Measurements from ENCODE around the gene SRPX2. TPM values are rescaled to one million over a fixed set of nuclear protein-coding genes. Genes with fewer than 3 reads are reported as not detected.

Gene SRPX2
- total RNA-seq, 1 experiment from 2014 or later, result 2.4 TPM

GRCh38 chrX:100710816-100711215, 66.8 kb downstream of the SRPX2 start:
- no TSS peak for BruUV-seq (replicated peaks)
- TF ChIP-seq SRF (IDR thresholded peaks at IDR 0.05; ENCODE audit: low read depth), result no peak
- TF ChIP-seq REST (IDR thresholded peaks at IDR 0.05; ENCODE audit: low read depth), result no peak
- TF ChIP-seq CBX3 (IDR thresholded peaks at IDR 0.05; ENCODE audit: low read depth), result no peak
- TF ChIP-seq ZBTB33 (IDR thresholded peaks at IDR 0.05; ENCODE audit: extremely low read depth, insufficient replicate concordance, low read length), result no peak
- no peak for TF ChIP-seq ZFX (IDR thresholded peaks at IDR 0.05)
- TF ChIP-seq SIN3A (IDR thresholded peaks at IDR 0.05; ENCODE audit: low read depth), result no peak
- TF ChIP-seq YY1 (IDR thresholded peaks at IDR 0.05; ENCODE audit: extremely low read depth, insufficient replicate concordance, low read depth, low read length), result no peak
- no peaks in the 10 kb centered on the region for H4K20me1 ChIP-seq (ENCODE audit: insufficient read depth)
- RAD21 ChIA-PET (ENCODE audit: low non-redundant PET in 1 of 2, low total read pairs in 2 of 2, uncharacterized antibody in 2 of 2, unreplicated experiment in 2 of 2), result no interaction called here
- no peaks in the 10 kb centered on the region for H3K4me1 ChIP-seq (ENCODE audit: control insufficient read depth in 1 of 2, insufficient read depth in 2 of 2, low read length in 2 of 2)
- H3K4me3 ChIP-seq (replicated peaks in 1 of 2; ENCODE audit: low read depth in 1 of 2, low read length in 2 of 2), result no peak overlapping the region
- H2AFZ ChIP-seq (ENCODE audit: low read depth, low read length, poor library complexity, severe bottlenecking), result no peak overlapping the region
- H3K27me3 ChIP-seq (ENCODE audit: insufficient read depth, low read length), result no peaks in the 10 kb centered on the region
- CTCF ChIA-PET, result no interaction called here
- ATAC-seq, result no peak
- POLR2A ChIA-PET, result no interaction called here
- DNase-seq (ENCODE audit: low read depth, low spot score), result no peak
- H3K27ac ChIP-seq (ENCODE audit: low read depth, low read length), result no peak overlapping the region
- intact Hi-C loops (cut with micrococcal nuclease), result no loop called here
- H3K9me3 ChIP-seq (ENCODE audit: control insufficient read depth in 1 of 2, insufficient read depth in 1 of 2, low read depth in 1 of 2, low read length in 2 of 2), result no peaks in the 10 kb centered on the region
- H3K36me3 ChIP-seq (ENCODE audit: control insufficient read depth in 1 of 2, insufficient read depth in 2 of 2, low read length in 2 of 2), result no peaks in the 10 kb centered on the region
- H3K79me2 ChIP-seq (ENCODE audit: insufficient read depth, low read length), result no peaks in the 10 kb centered on the region
- H3K9ac ChIP-seq (ENCODE audit: low read length), result no peak overlapping the region
- H3K9me2 ChIP-seq (ENCODE audit: insufficient read depth), result no peaks in the 10 kb centered on the region
- H3K4me2 ChIP-seq (ENCODE audit: low read length), result no peak overlapping the region

Measured in HCT116 (cell line).